Neural progenitor cell (in vitro differentiated cells): ENCODE results near the gene AUTS2. TPM values are rescaled to one million over a fixed set of nuclear protein-coding genes. Genes with fewer than 3 reads are reported as not detected.

Experiments used
- DNase-seq: peaks from one replicate; pipeline ENCODE4 v3.0.0-alpha.2; 2016; ENCODE audit warnings: low spot score
- H2AFZ ChIP-seq: fragments of 200-600 bp; sonication (generic); replicated peaks from 2 replicates; pipeline ENCODE4 v1.6.1; 2016; ENCODE audit warnings: antibody characterized with exemption
- H3F3A ChIP-seq: fragments of 200-600 bp; sonication (generic); 2 replicates; pipeline ENCODE4 v1.6.1; 2016; ENCODE audit warnings: antibody characterized with exemption, low read depth
- H3K27ac ChIP-seq: fragments of 200-600 bp; sonication (generic); 2 replicates; pipeline ENCODE4 v1.5.1; 2016; ENCODE audit warnings: mild to moderate bottlenecking
- H3K27me3 ChIP-seq: fragments of 200-600 bp; sonication (generic); 2 replicates; pipeline ENCODE4 v1.6.1; 2016; ENCODE audit warnings: mild to moderate bottlenecking, moderate library complexity
- H3K36me3 ChIP-seq: fragments of 200-600 bp; sonication (generic); 2 replicates; pipeline ENCODE4 v1.5.1; 2016
- H3K4me1 ChIP-seq: fragments of 200-600 bp; sonication (generic); 2 replicates; pipeline ENCODE4 v1.6.1; 2016; ENCODE audit warnings: mixed run types
- H3K4me2 ChIP-seq: fragments of 200-600 bp; sonication (generic); 2 replicates; pipeline ENCODE4 v1.6.1; 2016
- H3K4me3 ChIP-seq: fragments of 200-600 bp; sonication (generic); 2 replicates; pipeline ENCODE4 v1.5.1; 2016
- H3K79me2 ChIP-seq: fragments of 200-600 bp; sonication (generic); 2 replicates; pipeline ENCODE4 v1.6.1; 2016; ENCODE audit warnings: low read depth
- H3K9ac ChIP-seq: fragments of 200-600 bp; sonication (generic); 2 replicates; pipeline ENCODE4 v1.6.1; 2016
- H3K9me3 ChIP-seq: fragments of 200-600 bp; sonication (generic); 2 replicates; pipeline ENCODE4 v1.5.1; 2016; ENCODE audit warnings: low read depth
- H4K20me1 ChIP-seq: fragments of 200-600 bp; sonication (generic); 2 replicates; pipeline ENCODE4 v1.6.1; 2016; ENCODE audit warnings: low read depth
- H3K27ac Mint-ChIP-seq: 3 replicates; pipeline ENCODE4 v1.8.0; 2021; ENCODE audit warnings: mixed read lengths
- H3K27me3 Mint-ChIP-seq: 2 replicates; pipeline ENCODE4 v1.8.0; 2022; ENCODE audit warnings: low read depth, mild to moderate bottlenecking, inconsistent platforms, moderate library complexity, mixed read lengths; ENCODE audit not compliant: insufficient read depth
- H3K36me3 Mint-ChIP-seq: 3 replicates; pipeline ENCODE4 v1.8.0; 2021; ENCODE audit warnings: mixed read lengths
- H3K4me1 Mint-ChIP-seq: 3 replicates; pipeline ENCODE4 v1.8.0; 2021; ENCODE audit warnings: mixed read lengths
- H3K4me3 Mint-ChIP-seq: 3 replicates; pipeline ENCODE4 v1.8.0; 2021; ENCODE audit warnings: mild to moderate bottlenecking, moderate library complexity, mixed read lengths
- H3K9me3 Mint-ChIP-seq: 3 replicates; pipeline ENCODE4 v1.8.0; 2020; ENCODE audit warnings: mixed read lengths
- CTCF ChIP-seq: fragments of 200-600 bp; sonication (generic); IDR thresholded peaks from 2 replicates; pipeline ENCODE4 v1.5.1; 2017; ENCODE audit warnings: antibody characterized with exemption, mild to moderate bottlenecking
- EZH2 ChIP-seq: fragments of 200-600 bp; sonication (generic); IDR thresholded peaks from 2 replicates; pipeline ENCODE4 v1.6.1; 2017; ENCODE audit warnings: antibody characterized with exemption, mild to moderate bottlenecking, moderate library complexity
- EZH2phosphoT487 ChIP-seq: fragments of 200-600 bp; sonication (generic); IDR thresholded peaks from 2 replicates; pipeline ENCODE4 v1.6.1; 2017; ENCODE audit warnings: antibody characterized with exemption
- total RNA-seq: library from RNA; depleted of rRNA; stranded (reverse); fragments of >200 nt; gene quantifications from 2 replicates; pipeline ENCODE4 v1.2.3, GENCODE V29; 2015; ENCODE audit warnings: low replicate concordance

Gene AUTS2
- total RNA-seq, 1 donor from 2014 or later, result 50.0 TPM

- no peak for DNase-seq
- no peaks in the 10 kb centered on the region for H3K36me3 ChIP-seq
- H3K9ac ChIP-seq, result no peak overlapping the region
- H2AFZ ChIP-seq, result no peak overlapping the region
- no peaks in the 10 kb centered on the region for H3K36me3 Mint-ChIP-seq
- peaks cover 20% of the 10 kb centered on the region for H4K20me1 ChIP-seq
- H3K79me2 ChIP-seq, result no peaks in the 10 kb centered on the region
- H3K9me3 Mint-ChIP-seq, result no peaks in the 10 kb centered on the region
- H3K4me1 ChIP-seq, result peaks cover 21% of the 10 kb centered on the region
- peak overlapping the region; percentile 8 for H3K27ac Mint-ChIP-seq
- no peaks in the 10 kb centered on the region for H3F3A ChIP-seq
- H3K27me3 ChIP-seq, result no peaks in the 10 kb centered on the region
- H3K4me3 Mint-ChIP-seq, result no peak overlapping the region
- TF ChIP-seq EZH2phosphoT487 (no peak), EZH2 (no peak), CTCF (no peak)
- H3K27ac ChIP-seq, result no peak overlapping the region
- no peaks in the 10 kb centered on the region for H3K27me3 Mint-ChIP-seq
- H3K9me3 ChIP-seq, result no peaks in the 10 kb centered on the region
- H3K4me1 Mint-ChIP-seq, result peaks cover 52% of the 10 kb centered on the region
- H3K4me3 ChIP-seq, result no peak overlapping the region
- peak overlapping the region; percentile 17 for H3K4me2 ChIP-seq
Measured at GRCh38 chr7:69840248-69840647, 242.0 kb downstream of the AUTS2 start.

GRCh38 chr7:69843653-69844052, 245.4 kb downstream of the AUTS2 start:
- H3K9me3 Mint-ChIP-seq, result no peaks in the 10 kb centered on the region
- no peaks in the 10 kb centered on the region for H3K27me3 Mint-ChIP-seq
- Histone ChIP-seq H3K4me1 (peaks cover 12% of the 10 kb centered on the region), H3K4me2 (no peak overlapping the region), H3K79me2 (no peaks in the 10 kb centered on the region), H3K4me3 (no peak overlapping the region), H3K27me3 (no peaks in the 10 kb centered on the region), H3K27ac (no peak overlapping the region), H3F3A (no peaks in the 10 kb centered on the region), H2AFZ (no peak overlapping the region), H4K20me1 (peaks cover 7% of the 10 kb centered on the region), H3K9me3 (no peaks in the 10 kb centered on the region), H3K36me3 (no peaks in the 10 kb centered on the region), H3K9ac (no peak overlapping the region)
- H3K4me1 Mint-ChIP-seq, result peaks cover 28% of the 10 kb centered on the region
- H3K27ac Mint-ChIP-seq, result no peak overlapping the region
- TF ChIP-seq EZH2, result no peak
- no peak for TF ChIP-seq CTCF
- no peak for TF ChIP-seq EZH2phosphoT487
- DNase-seq, result no peak
- H3K36me3 Mint-ChIP-seq, result no peaks in the 10 kb centered on the region
- H3K4me3 Mint-ChIP-seq, result no peak overlapping the region

GRCh38 chr7:69844264-69844868, 246.1 kb downstream of the AUTS2 start:
- no peaks in the 10 kb centered on the region for H3K9me3 ChIP-seq
- no peak overlapping the region for H3K9ac ChIP-seq
- no peak overlapping the region for H3K4me3 Mint-ChIP-seq
- TF ChIP-seq CTCF (no peak), EZH2 (no peak), EZH2phosphoT487 (no peak)
- no peak overlapping the region for H2AFZ ChIP-seq
- H3K27me3 ChIP-seq, result no peaks in the 10 kb centered on the region
- H3K79me2 ChIP-seq, result no peaks in the 10 kb centered on the region
- DNase-seq, result no peak
- H3K36me3 Mint-ChIP-seq, result no peaks in the 10 kb centered on the region
- peaks cover 12% of the 10 kb centered on the region for H3K4me1 ChIP-seq
- H3K27me3 Mint-ChIP-seq, result no peaks in the 10 kb centered on the region
- H4K20me1 ChIP-seq, result peaks cover 7% of the 10 kb centered on the region
- H3F3A ChIP-seq, result no peaks in the 10 kb centered on the region
- no peak overlapping the region for H3K4me3 ChIP-seq
- no peaks in the 10 kb centered on the region for H3K36me3 ChIP-seq
- peaks cover 23% of the 10 kb centered on the region for H3K4me1 Mint-ChIP-seq
- H3K9me3 Mint-ChIP-seq, result no peaks in the 10 kb centered on the region
- no peak overlapping the region for H3K27ac Mint-ChIP-seq
- H3K4me2 ChIP-seq, result no peak overlapping the region
- no peak overlapping the region for H3K27ac ChIP-seq
